Measurements from ENCODE around the gene YTHDF1.

Gene YTHDF1

GRCh38 chr20:63167918-63168520 lies 47.9 kb downstream of the YTHDF1 start:
- CTCF ChIA-PET: interaction anchor here (2.1 kb wide), 1 partner anchor 15 kb away, joined by 10 read pairs; no protein-coding TSS in a partner anchor
- H3K27ac ChIP-seq (ENCODE audit: extremely low read depth, low read depth, low read length): no peak overlapping the region
- no peak overlapping the region for H3K4me3 ChIP-seq (ENCODE audit: low read depth, low read length)
- no peaks in the 10 kb centered on the region for H3K9me3 ChIP-seq (ENCODE audit: control insufficient read depth, insufficient read depth, low read depth, low read length)
- POLR2A ChIA-PET: interaction anchor here (1.1 kb wide), 1 partner anchor 11 kb away, joined by 3 read pairs; no protein-coding TSS in a partner anchor
- TF ChIP-seq, protein P1, sequence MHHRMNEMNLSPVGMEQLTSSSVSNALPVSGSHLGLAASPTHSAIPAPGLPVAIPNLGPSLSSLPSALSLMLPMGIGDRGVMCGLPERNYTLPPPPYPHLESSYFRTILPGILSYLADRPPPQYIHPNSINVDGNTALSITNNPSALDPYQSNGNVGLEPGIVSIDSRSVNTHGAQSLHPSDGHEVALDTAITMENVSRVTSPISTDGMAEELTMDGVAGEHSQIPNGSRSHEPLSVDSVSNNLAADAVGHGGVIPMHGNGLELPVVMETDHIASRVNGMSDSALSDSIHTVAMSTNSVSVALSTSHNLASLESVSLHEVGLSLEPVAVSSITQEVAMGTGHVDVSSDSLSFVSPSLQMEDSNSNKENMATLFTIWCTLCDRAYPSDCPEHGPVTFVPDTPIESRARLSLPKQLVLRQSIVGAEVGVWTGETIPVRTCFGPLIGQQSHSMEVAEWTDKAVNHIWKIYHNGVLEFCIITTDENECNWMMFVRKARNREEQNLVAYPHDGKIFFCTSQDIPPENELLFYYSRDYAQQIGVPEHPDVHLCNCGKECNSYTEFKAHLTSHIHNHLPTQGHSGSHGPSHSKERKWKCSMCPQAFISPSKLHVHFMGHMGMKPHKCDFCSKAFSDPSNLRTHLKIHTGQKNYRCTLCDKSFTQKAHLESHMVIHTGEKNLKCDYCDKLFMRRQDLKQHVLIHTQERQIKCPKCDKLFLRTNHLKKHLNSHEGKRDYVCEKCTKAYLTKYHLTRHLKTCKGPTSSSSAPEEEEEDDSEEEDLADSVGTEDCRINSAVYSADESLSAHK (tag by site-specific recombination; IDR thresholded peaks at IDR 0.05): no peak
- TF ChIP-seq, protein P2, sequence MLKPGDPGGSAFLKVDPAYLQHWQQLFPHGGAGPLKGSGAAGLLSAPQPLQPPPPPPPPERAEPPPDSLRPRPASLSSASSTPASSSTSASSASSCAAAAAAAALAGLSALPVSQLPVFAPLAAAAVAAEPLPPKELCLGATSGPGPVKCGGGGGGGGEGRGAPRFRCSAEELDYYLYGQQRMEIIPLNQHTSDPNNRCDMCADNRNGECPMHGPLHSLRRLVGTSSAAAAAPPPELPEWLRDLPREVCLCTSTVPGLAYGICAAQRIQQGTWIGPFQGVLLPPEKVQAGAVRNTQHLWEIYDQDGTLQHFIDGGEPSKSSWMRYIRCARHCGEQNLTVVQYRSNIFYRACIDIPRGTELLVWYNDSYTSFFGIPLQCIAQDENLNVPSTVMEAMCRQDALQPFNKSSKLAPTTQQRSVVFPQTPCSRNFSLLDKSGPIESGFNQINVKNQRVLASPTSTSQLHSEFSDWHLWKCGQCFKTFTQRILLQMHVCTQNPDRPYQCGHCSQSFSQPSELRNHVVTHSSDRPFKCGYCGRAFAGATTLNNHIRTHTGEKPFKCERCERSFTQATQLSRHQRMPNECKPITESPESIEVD (tag by site-specific recombination; IDR thresholded peaks at IDR 0.05): no peak
- TF ChIP-seq ZBTB8A (tag by site-specific recombination; IDR thresholded peaks at IDR 0.05) (no peak), GLIS1 (tag by site-specific recombination; IDR thresholded peaks at IDR 0.05) (peak; percentile 36; the same call in 1 of the 2 replicates)
- H3K36me3 ChIP-seq (ENCODE audit: control insufficient read depth in 2 of 2, insufficient read depth in 1 of 2, low read length in 2 of 2): no peaks in the 10 kb centered on the region
- H3K4me1 ChIP-seq (ENCODE audit: control insufficient read depth, insufficient read depth, low read length): no peaks in the 10 kb centered on the region

GRCh38 chr20:63167026-63167917 lies 48.7 kb downstream of the YTHDF1 start:
- CTCF ChIA-PET: no interaction called here
- POLR2A ChIA-PET: interaction anchor here (1.1 kb wide), 1 partner anchor 11 kb away, joined by 3 read pairs; no protein-coding TSS in a partner anchor

More at GRCh38 chr20:63167026-63167917, 48.7 kb downstream of the YTHDF1 start:
- Histone ChIP-seq H3K27ac (ENCODE audit: extremely low read depth, low read depth, low read length) (no peak overlapping the region), H3K36me3 (ENCODE audit: control insufficient read depth in 2 of 2, insufficient read depth in 1 of 2, low read length in 2 of 2) (no peaks in the 10 kb centered on the region), H3K4me3 (ENCODE audit: low read depth, low read length) (no peak overlapping the region), H3K4me1 (ENCODE audit: control insufficient read depth, insufficient read depth, low read length) (no peaks in the 10 kb centered on the region), H3K9me3 (ENCODE audit: control insufficient read depth, insufficient read depth, low read depth, low read length) (no peaks in the 10 kb centered on the region)
- TF ChIP-seq SCRT2 (tag by site-specific recombination; IDR thresholded peaks at IDR 0.05) (peak; percentile 56; the same call in 1 of the 2 replicates), BCL11A (tag by site-specific recombination; IDR thresholded peaks at IDR 0.05; ENCODE audit: low read depth) (peak; percentile 88; the same call in 1 of the 2 replicates), IKZF3 (tag by site-specific recombination; IDR thresholded peaks at IDR 0.05) (peak; percentile 41; the same call in 1 of the 2 replicates), ZNF341 (tag by site-specific recombination; IDR thresholded peaks at IDR 0.05; ENCODE audit: low read depth) (peak; percentile 11; the same call in 1 of the 2 replicates), ZNF600 (tag by site-specific recombination; IDR thresholded peaks at IDR 0.05) (peak; percentile 95), ZNF610 (tag by site-specific recombination; IDR thresholded peaks at IDR 0.05; ENCODE audit: borderline replicate concordance) (no peak), ZNF544 (tag by site-specific recombination; IDR thresholded peaks at IDR 0.05) (no peak), GLIS1 (tag by site-specific recombination; IDR thresholded peaks at IDR 0.05) (no peak), ZBTB7A (tag by site-specific recombination; IDR thresholded peaks at IDR 0.05; ENCODE audit: low read depth) (0 out of 2 replicates have a peak, but pooled peaks have one; percentile 37), INSM2 (tag by site-specific recombination; IDR thresholded peaks at IDR 0.05) (no peak), ZNF513 (tag by site-specific recombination; IDR thresholded peaks at IDR 0.05) (no peak), HIC1 (tag by site-specific recombination; IDR thresholded peaks at IDR 0.05) (peak; percentile 68; the same call in 1 of the 2 replicates)
